GM18505 (cell line): ENCODE data around the gene SRSF5.
"Not testable (repeated sequence)": the region's sequence is repeated elsewhere in the genome, so short reads cannot be mapped to it uniquely, and the experiment has no call there.

Source experiments
- ATAC-seq: cut with Tn5 transposase; IDR thresholded peaks from one replicate; pipeline ENCODE4 v1.9.1; 2021; ENCODE audit not compliant: unreplicated experiment
- POLR2A ChIP-seq: IDR thresholded peaks from 4 replicates; pipeline ENCODE4 v1.6.1; 2011; ENCODE audit warnings: borderline replicate concordance; ENCODE audit not compliant: insufficient read depth, insufficient read length; ENCODE audit errors: extremely low read depth

SRSF5 gene

GRCh38 chr14:69807192-69807591 lies 40.2 kb downstream of the SRSF5 start:
- ATAC-seq = no peak
- no peak for TF ChIP-seq POLR2A

- no peak for TF ChIP-seq POLR2A
- no peak for ATAC-seq
Measured at GRCh38 chr14:69808919-69809808, 42.2 kb downstream of the SRSF5 start.

GRCh38 chr14:69811227-69811867 lies 44.4 kb downstream of the SRSF5 start:
- ATAC-seq = no peak

GRCh38 chr14:69811868-69812252 lies 44.9 kb downstream of the SRSF5 start:
- ATAC-seq = no peak
- TF ChIP-seq POLR2A = no peak

More at GRCh38 chr14:69811227-69811867, 44.4 kb downstream of the SRSF5 start:
- no peak for TF ChIP-seq POLR2A

GRCh38 chr14:69812711-69813110 lies 45.8 kb downstream of the SRSF5 start:
- ATAC-seq = no peak
- no peak for TF ChIP-seq POLR2A

- ATAC-seq = not testable (repeated sequence)
Measured at GRCh38 chr14:69813346-69813745, 46.4 kb downstream of the SRSF5 start.

- ATAC-seq = no peak
- TF ChIP-seq POLR2A = no peak
Measured at GRCh38 chr14:69814397-69814796, 47.5 kb downstream of the SRSF5 start.

GRCh38 chr14:69815556-69815955 lies 48.6 kb downstream of the SRSF5 start:
- TF ChIP-seq POLR2A = no peak
- no peak for ATAC-seq

GRCh38 chr14:69816216-69816615 lies 49.3 kb downstream of the SRSF5 start:
- TF ChIP-seq POLR2A = no peak
- ATAC-seq = no peak

GRCh38 chr14:69818758-69819191 lies 51.8 kb downstream of the SRSF5 start:
- no peak for ATAC-seq
- TF ChIP-seq POLR2A = no peak

GRCh38 chr14:69819607-69820006 lies 52.7 kb downstream of the SRSF5 start:
- TF ChIP-seq POLR2A = no peak
- ATAC-seq = no peak

GRCh38 chr14:69820991-69821390 lies 54.0 kb downstream of the SRSF5 start:
- ATAC-seq = no peak
- no peak for TF ChIP-seq POLR2A
